Keratinocyte (primary cell): ENCODE measurements around the gene MAGI2. TPM values are rescaled to one million over a fixed set of nuclear protein-coding genes. Genes with fewer than 3 reads are reported as not detected.
"Not testable (repeated sequence)": the region's sequence is repeated elsewhere in the genome, so short reads cannot be mapped to it uniquely, and the experiment has no call there.

Experiments used
- DNase-seq: peaks from one replicate; pipeline ENCODE4 v3.0.0-alpha.2; 2011; ENCODE audit warnings: low read depth, missing footprints, low spot score
- FAIRE-seq: peaks from 2 replicates; lab custom pipeline; 2011; peaks lifted over from hg19 to GRCh38; lab: Jason Lieb, UNC
- H2AFZ ChIP-seq: 2 replicates; pipeline ENCODE4 v1.6.0; 2012; ENCODE audit warnings: low read length, control low read depth, inconsistent platforms; ENCODE audit not compliant: control insufficient read depth
- H3K27ac ChIP-seq: 2 replicates; pipeline ENCODE4 v1.5.1; 2011; ENCODE audit warnings: low read length; ENCODE audit not compliant: control insufficient read depth, insufficient read depth
- H3K27me3 ChIP-seq: 3 replicates; pipeline ENCODE4 v1.6.0; 2011; ENCODE audit warnings: low read length; ENCODE audit not compliant: control insufficient read depth, insufficient read depth; ENCODE audit errors: extremely low read depth
- H3K36me3 ChIP-seq, 2 experiments: 2 replicates in 1 of 2; 3 replicates in 1 of 2; pipeline ENCODE4 v1.5.1; 2011; ENCODE audit warnings: low read length in 2 of 2, mild to moderate bottlenecking in 1 of 2; ENCODE audit not compliant: control insufficient read depth in 2 of 2, insufficient read depth in 2 of 2; ENCODE audit errors: extremely low read depth in 1 of 2
- H3K4me1 ChIP-seq: 3 replicates; pipeline ENCODE4 v1.5.1; 2011; ENCODE audit warnings: low read length; ENCODE audit not compliant: control insufficient read depth, insufficient read depth; ENCODE audit errors: extremely low read depth
- H3K4me2 ChIP-seq: 3 replicates; pipeline ENCODE4 v1.6.0; 2011; ENCODE audit warnings: low read depth, low read length; ENCODE audit not compliant: control insufficient read depth, insufficient read depth; ENCODE audit errors: extremely low read depth
- H3K4me3 ChIP-seq, 3 experiments: fragments of 200-600 bp in 1 of 3; sonication (generic) in 1 of 3; 2 replicates in 2 of 3; 3 replicates in 1 of 3; pipeline ENCODE4 v1.5.1; 2011 to 2016; ENCODE audit warnings: low read length in 3 of 3, mild to moderate bottlenecking in 3 of 3, control low read depth in 2 of 3, inconsistent platforms in 1 of 3, low read depth in 1 of 3, mixed read lengths in 1 of 3, mixed run types in 1 of 3, moderate library complexity in 1 of 3; ENCODE audit not compliant: control insufficient read depth in 2 of 3, insufficient read depth in 2 of 3; ENCODE audit errors: extremely low read depth in 1 of 3
- H3K79me2 ChIP-seq: 2 replicates; pipeline ENCODE4 v1.6.0; 2012; ENCODE audit warnings: low read length; ENCODE audit not compliant: control insufficient read depth, insufficient read depth
- H3K9ac ChIP-seq: 3 replicates; pipeline ENCODE4 v1.6.0; 2011; ENCODE audit warnings: low read length; ENCODE audit not compliant: control insufficient read depth, insufficient read depth; ENCODE audit errors: extremely low read depth
- H3K9me1 ChIP-seq: 3 replicates; pipeline ENCODE4 v1.6.0; 2011; ENCODE audit warnings: low read length; ENCODE audit not compliant: control insufficient read depth, insufficient read depth; ENCODE audit errors: extremely low read depth
- H3K9me3 ChIP-seq: 2 replicates; pipeline ENCODE4 v1.5.1; 2012; ENCODE audit warnings: low read depth, low read length; ENCODE audit not compliant: control insufficient read depth
- H4K20me1 ChIP-seq: 3 replicates; pipeline ENCODE4 v1.6.0; 2011; ENCODE audit warnings: low read length; ENCODE audit not compliant: control insufficient read depth, insufficient read depth; ENCODE audit errors: extremely low read depth
- CTCF ChIP-seq, 3 experiments: IDR thresholded peaks in 1 of 3; conservative IDR thresholded peaks in 1 of 3; optimal IDR thresholded peaks in 1 of 3; 2 replicates in 2 of 3; 3 replicates in 1 of 3; pipeline versions ENCODE3 to v1.5.1; 2011; ENCODE audit warnings: low read length in 3 of 3, mild to moderate bottlenecking in 3 of 3, moderate library complexity in 2 of 3, control low read depth in 1 of 3, inconsistent platforms in 1 of 3; ENCODE audit not compliant: insufficient read depth in 2 of 3; ENCODE audit errors: extremely low read depth in 1 of 3
- EZH2 ChIP-seq: IDR thresholded peaks from one replicate; pipeline ENCODE4 v1.6.1; 2012; ENCODE audit warnings: inconsistent platforms, mild to moderate bottlenecking, low read length, moderate library complexity
- dilution Hi-C: fragments of 300-500 bp; cut with MboI; formaldehyde crosslinking; loops from one replicate; pipeline ENCODE4 v1.7.0; 2020; ENCODE audit warnings: low sequenced_read_pairs; ENCODE audit not compliant: extremely low pct_ligation_motif_present
- polyA plus RNA-seq, 5 experiments: library from polyadenylated mRNA; depleted of rRNA in 3 of 5; stranded (reverse) in 3 of 5; stranded (forward) in 1 of 5; unstranded in 1 of 5; fragments of >200 nt; gene quantifications; 1 replicate in 1 of 5; 2 replicates in 3 of 5; 3 replicates in 1 of 5; pipeline versions ENCODE4 v1.2.1 to v1.2.3, GENCODE V29; 2011 to 2012; ENCODE audit warnings: missing spikeins in 2 of 5, low read depth in 1 of 5, low replicate concordance in 1 of 5

The MAGI2 gene
- polyA plus RNA-seq, 1 donor (not counting 4 experiments of a cell fraction or from before 2014, with no cell fraction given), result 0.07 TPM

GRCh38 chr7:78578686-78579085 is 874.8 kb downstream of the MAGI2 start:
- no peak for FAIRE-seq
- Histone ChIP-seq H3K79me2 (no peaks in the 10 kb centered on the region), H3K27ac (no peak overlapping the region)

GRCh38 chr7:78577174-78577952 is 876.1 kb downstream of the MAGI2 start:
- H3K4me1 ChIP-seq, H3K9me1 ChIP-seq, FAIRE-seq, H3K4me3 ChIP-seq, H3K9me3 ChIP-seq, H3K79me2 ChIP-seq, H3K27me3 ChIP-seq, H3K27ac ChIP-seq, DNase-seq, H3K36me3 ChIP-seq, H2AFZ ChIP-seq, H4K20me1 ChIP-seq, H3K9ac ChIP-seq, H3K4me2 ChIP-seq, dilution Hi-C loops: not testable (repeated sequence)

More at GRCh38 chr7:78578686-78579085, 874.8 kb downstream of the MAGI2 start:
- dilution Hi-C loops, result no loop called here
- Histone ChIP-seq H3K9me3 (no peaks in the 10 kb centered on the region), H2AFZ (no peak overlapping the region), H3K9me1 (no peaks in the 10 kb centered on the region), H3K9ac (no peak overlapping the region), H3K4me3 (no peak overlapping the region), H3K4me1 (no peaks in the 10 kb centered on the region), H3K27me3 (no peaks in the 10 kb centered on the region), H4K20me1 (no peaks in the 10 kb centered on the region), H3K36me3 (no peaks in the 10 kb centered on the region), H3K4me2 (no peak overlapping the region)
- no peak for DNase-seq
- no peak for TF ChIP-seq CTCF (optimal IDR thresholded peaks at IDR 0.05 in 1 of 3, IDR thresholded peaks at IDR 0.05 in 1 of 3, conservative IDR thresholded peaks at IDR 0.05 in 1 of 3; ENCODE audit: extremely low read depth in 1 of 3, insufficient read depth in 2 of 3, low read length in 3 of 3)

- H3K4me1 ChIP-seq, result no peaks in the 10 kb centered on the region
- dilution Hi-C loops, result no loop called here
- H3K9me1 ChIP-seq, result no peaks in the 10 kb centered on the region
- DNase-seq (no peak), FAIRE-seq (no peak)
- no peaks in the 10 kb centered on the region for H3K79me2 ChIP-seq
- no peak overlapping the region for H3K27ac ChIP-seq
- no peak overlapping the region for H2AFZ ChIP-seq
- TF ChIP-seq EZH2 (no peak), CTCF (optimal IDR thresholded peaks at IDR 0.05 in 1 of 3, IDR thresholded peaks at IDR 0.05 in 1 of 3, conservative IDR thresholded peaks at IDR 0.05 in 1 of 3; ENCODE audit: extremely low read depth in 1 of 3, insufficient read depth in 2 of 3, low read length in 3 of 3) (no peak)
- H3K9ac ChIP-seq, result no peak overlapping the region
- H3K4me3 ChIP-seq, result no peak overlapping the region
- H3K27me3 ChIP-seq, result no peaks in the 10 kb centered on the region
- no peaks in the 10 kb centered on the region for H3K36me3 ChIP-seq
- H4K20me1 ChIP-seq, result no peaks in the 10 kb centered on the region
- no peaks in the 10 kb centered on the region for H3K9me3 ChIP-seq
- no peak overlapping the region for H3K4me2 ChIP-seq
Observed at GRCh38 chr7:78576236-78576635, 877.2 kb downstream of the MAGI2 start.
